Kidney (tissue), 14 donors: ENCODE data around the gene TRIM71. TPM values are rescaled to one million over a fixed set of nuclear protein-coding genes. Genes with fewer than 3 reads are reported as not detected.
A peak's percentile ranks its signal among the peaks of the same experiment; 100 is the strongest.

ENCODE experiments used
- DNase-seq, 5 donors: peaks; one replicate each; pipeline ENCODE4 v3.0.0-alpha.2; 2013 to 2020
- FAIRE-seq: peaks from 2 replicates; lab custom pipeline; 2012; peaks lifted over from hg19 to GRCh38; lab: Jason Lieb, UNC
- H3K27ac ChIP-seq, 2 donors: one replicate each; pipeline ENCODE4 v1.7.0; 2013; ENCODE audit warnings: low read depth in 2 of 2, low read length in 2 of 2, inconsistent platforms in 1 of 2
- H3K27me3 ChIP-seq: one replicate; pipeline ENCODE4 v1.7.1; 2013; ENCODE audit warnings: low read length, inconsistent platforms; ENCODE audit not compliant: control insufficient read depth, insufficient read depth
- H3K36me3 ChIP-seq, 3 donors: one replicate each; pipeline versions ENCODE4 v1.7.0 to v1.7.1; 2013; ENCODE audit warnings: low read length in 3 of 3, control low read depth in 1 of 3, inconsistent platforms in 1 of 3; ENCODE audit not compliant: insufficient read depth in 3 of 3, control insufficient read depth in 2 of 3
- H3K4me1 ChIP-seq, 3 donors: one replicate each; pipeline versions ENCODE4 v1.7.0 to v1.7.1; 2013; ENCODE audit warnings: low read length in 3 of 3, inconsistent platforms in 1 of 3, low read depth in 1 of 3; ENCODE audit not compliant: control insufficient read depth in 2 of 3, insufficient read depth in 2 of 3
- H3K4me3 ChIP-seq, 3 donors: one replicate each; pipeline versions ENCODE4 v1.7.0 to v1.8.1; 2013; ENCODE audit warnings: low read length in 3 of 3, control low read depth in 1 of 3, inconsistent platforms in 1 of 3
- H3K9ac ChIP-seq, 3 donors: one replicate each; pipeline versions ENCODE4 v1.7.0 to v1.7.1; 2013; ENCODE audit warnings: low read length in 3 of 3, control low read depth in 1 of 3, inconsistent platforms in 1 of 3
- H3K9me3 ChIP-seq, 3 donors: one replicate each; pipeline versions ENCODE4 v1.7.0 to v1.7.1; 2013; ENCODE audit warnings: low read length in 3 of 3, control low read depth in 1 of 3, inconsistent platforms in 1 of 3; ENCODE audit not compliant: control insufficient read depth in 2 of 3, insufficient read depth in 1 of 3
- CTCF ChIP-seq: IDR thresholded peaks from 3 replicates; pipeline ENCODE4 v1.5.1; 2012; ENCODE audit warnings: mild to moderate bottlenecking, moderate library complexity, borderline replicate concordance; ENCODE audit not compliant: insufficient read depth; ENCODE audit errors: extremely low read depth
- intact Hi-C: fragments of 100-400 bp; cut with DNase I; formaldehyde crosslinking; loops from one replicate; pipeline ENCODE4 v1.11.1; 2022
- polyA plus RNA-seq: library from polyadenylated mRNA; stranded (reverse); fragments of 350-450 nt; fragmentation: Illumina TruSeq; extraction: RNeasy Lipid Tissue Mini Kit (QIAGEN cat#74804); gene quantifications from one replicate; pipeline ENCODE4 v1.2.3, GENCODE V29; 2014; ENCODE audit warnings: low read depth, low replicate concordance; ENCODE audit not compliant: insufficient read depth
- total RNA-seq: library from RNA; stranded (reverse); fragmentation: NEBNext Ultra II Directional; extraction: Animal tissue kit (Norgen Biotek cat#: 25700); gene quantifications from one replicate; pipeline ENCODE4 v1.2.1, GENCODE V29; 2021
- donor health status: control.
- donor health status: control.
- donor health status: control.
- donor health status: control.
- donor health status: control.
- donor health status: DM: yes; HTN: yes; CAD: no.
- donor health status: Normal renal cell carcinoma (clear cell type).

The TRIM71 gene
- total and polyA plus RNA-seq, 2 donors from 2014 or later, result 0.92 to 1.2 TPM

- peak overlapping the region; percentile 32 to 63 for H3K27ac ChIP-seq
- DNase-seq, result peak; percentile 66 to 87 (median 84)
- intact Hi-C loops, result no loop called here
- H3K9ac ChIP-seq, result peak overlapping the region in 1 of 3 donors; percentile 7
- no peak for FAIRE-seq
- peaks cover 0 to 9% (median 0%) of the 10 kb centered on the region in 3 donors for H3K4me1 ChIP-seq
- H3K36me3 ChIP-seq, result no peaks in the 10 kb centered on the region
- peak overlapping the region; percentile 54 to 63 (median 55) for H3K4me3 ChIP-seq
- no peaks in the 10 kb centered on the region for H3K9me3 ChIP-seq
- TF ChIP-seq CTCF, result no peak
- H3K27me3 ChIP-seq, result peaks cover 28% of the 10 kb centered on the region
Measured at GRCh38 chr3:32816439-32817256, 1.1 kb upstream of the TRIM71 start.

- FAIRE-seq (no peak), DNase-seq (peak in 2 of 5 donors; percentile 47 to 64)
- peaks cover 32% of the 10 kb centered on the region for H3K27me3 ChIP-seq
- intact Hi-C loops, result no loop called here
- H3K36me3 ChIP-seq, result no peaks in the 10 kb centered on the region
- no peak overlapping the region for H3K27ac ChIP-seq
- peaks cover 0 to 12% (median 0%) of the 10 kb centered on the region in 3 donors for H3K4me1 ChIP-seq
- H3K4me3 ChIP-seq, result peak overlapping the region; percentile 8 to 63 (median 51)
- peak overlapping the region in 1 of 3 donors; percentile 22 for H3K9ac ChIP-seq
- TF ChIP-seq CTCF, result no peak
- no peaks in the 10 kb centered on the region for H3K9me3 ChIP-seq
Measured at GRCh38 chr3:32817257-32817557, 590 bp upstream of the TRIM71 start.

GRCh38 chr3:32818229-32818969 lies 602 bp downstream of the TRIM71 start:
- TF ChIP-seq CTCF, result no peak

More at GRCh38 chr3:32818229-32818969, 602 bp downstream of the TRIM71 start:
- H3K4me1 ChIP-seq, result peaks cover 0 to 12% (median 0%) of the 10 kb centered on the region in 3 donors
- peak in 2 of 5 donors; percentile 35 to 59 for DNase-seq
- peaks cover 35% of the 10 kb centered on the region for H3K27me3 ChIP-seq
- H3K9ac ChIP-seq, result peak overlapping the region in 1 of 3 donors; percentile 33
- H3K36me3 ChIP-seq, result no peaks in the 10 kb centered on the region
- no peaks in the 10 kb centered on the region for H3K9me3 ChIP-seq
- peak overlapping the region; percentile 55 to 63 (median 61) for H3K4me3 ChIP-seq
- H3K27ac ChIP-seq, result peak overlapping the region; percentile 22 to 52
- intact Hi-C loops, result no loop called here
- no peak for FAIRE-seq
